Endothelial cell of umbilical vein (primary cell): ENCODE measurements around the gene KCNH5. TPM values are rescaled to one million over a fixed set of nuclear protein-coding genes. Genes with fewer than 3 reads are reported as not detected.

ENCODE experiments used
- BruUV-seq: library from RNA; stranded (reverse); fragments of 400-500 nt; replicated peaks from 2 replicates; lab custom pipeline; 2021; lab: Mats Ljungman, UMichigan
- CTCF ChIA-PET: fragments of 300-600, 350-600 bp; sonication (Branson Sonifier 250); formaldehyde crosslinking; loops from one replicate; lab custom pipeline; 2021; ENCODE audit warnings: antibody characterized with exemption, inconsistent platforms; lab: Charles Lee
- POLR2A ChIA-PET: fragments of 300-600, 350-600 bp; sonication (Branson Sonifier 250); formaldehyde crosslinking; loops from one replicate; lab custom pipeline; 2021; ENCODE audit warnings: antibody characterized with exemption, inconsistent platforms; lab: Charles Lee
- DNase-seq: peaks from one replicate; pipeline ENCODE4 v3.0.0-alpha.2; 2011; ENCODE audit warnings: low read depth, low spot score
- FAIRE-seq: peaks from 2 replicates; lab custom pipeline; 2011; peaks lifted over from hg19 to GRCh38; lab: Jason Lieb, UNC
- H2AFZ ChIP-seq: 2 replicates; pipeline ENCODE4 v1.6.0; 2012; ENCODE audit warnings: low read depth, low read length, control low read depth, inconsistent platforms
- H3K27ac ChIP-seq: 2 replicates; pipeline ENCODE4 v1.5.1; 2011; ENCODE audit warnings: low read depth, mild to moderate bottlenecking, control low read depth, low read length, moderate library complexity; ENCODE audit not compliant: insufficient read depth
- H3K27me3 ChIP-seq, 2 experiments: 2 replicates each; pipeline versions ENCODE4 v1.6.0 to v1.6.1; 2011; ENCODE audit warnings: low read length in 2 of 2, mixed read lengths in 1 of 2; ENCODE audit not compliant: control insufficient read depth in 2 of 2, insufficient read depth in 2 of 2
- H3K36me3 ChIP-seq, 2 experiments: 2 replicates in 1 of 2; 3 replicates in 1 of 2; pipeline ENCODE4 v1.5.1; 2011; ENCODE audit warnings: low read length in 2 of 2, mild to moderate bottlenecking in 1 of 2, moderate library complexity in 1 of 2; ENCODE audit not compliant: control insufficient read depth in 2 of 2, insufficient read depth in 2 of 2; ENCODE audit errors: extremely low read depth in 1 of 2
- H3K4me1 ChIP-seq: 3 replicates; pipeline ENCODE4 v1.5.1; 2011; ENCODE audit warnings: mild to moderate bottlenecking, low read length; ENCODE audit not compliant: control insufficient read depth, insufficient read depth; ENCODE audit errors: extremely low read depth
- H3K4me2 ChIP-seq: 2 replicates; pipeline ENCODE4 v1.6.1; 2011; ENCODE audit warnings: low read length, control low read depth, mixed read lengths; ENCODE audit not compliant: insufficient read depth
- H3K4me3 ChIP-seq, 3 experiments: fragments of 200-600 bp in 1 of 3; sonication (generic), shearing (Covaris generic) in 1 of 3; replicated peaks in 1 of 3; 2 replicates each; pipeline ENCODE4 v1.5.1; 2011 to 2016; ENCODE audit warnings: control low read depth in 3 of 3, low read length in 3 of 3, mild to moderate bottlenecking in 2 of 3, inconsistent platforms in 1 of 3, low read depth in 1 of 3, moderate library complexity in 1 of 3; ENCODE audit not compliant: insufficient read depth in 1 of 3
- H3K79me2 ChIP-seq: 2 replicates; pipeline ENCODE4 v1.6.0; 2012; ENCODE audit warnings: low read length, inconsistent platforms; ENCODE audit not compliant: control insufficient read depth, insufficient read depth
- H3K9ac ChIP-seq: replicated peaks from 2 replicates; pipeline ENCODE3; 2011; ENCODE audit warnings: low read length, control low read depth; ENCODE audit not compliant: insufficient read depth; ENCODE audit errors: extremely low read depth
- H3K9me1 ChIP-seq: replicated peaks from 3 replicates; pipeline ENCODE4 v1.6.0; 2011; ENCODE audit warnings: mild to moderate bottlenecking, low read length; ENCODE audit not compliant: control insufficient read depth, insufficient read depth; ENCODE audit errors: extremely low read depth
- H3K9me3 ChIP-seq: replicated peaks from 2 replicates; pipeline ENCODE4 v1.5.1; 2012; ENCODE audit warnings: low read length, inconsistent platforms; ENCODE audit not compliant: control insufficient read depth, insufficient read depth
- H4K20me1 ChIP-seq: replicated peaks from 2 replicates; pipeline ENCODE3; 2011; ENCODE audit warnings: mild to moderate bottlenecking, low read length; ENCODE audit not compliant: control insufficient read depth, insufficient read depth; ENCODE audit errors: extremely low read depth
- CTCF ChIP-seq, 2 donors: IDR thresholded peaks; 1 replicate in 1 of 2; 2 replicates in 1 of 2; pipeline ENCODE4 v1.5.1; 2011; ENCODE audit warnings: low read length in 2 of 2, mild to moderate bottlenecking in 2 of 2, moderate library complexity in 2 of 2, control low read depth in 1 of 2, inconsistent platforms in 1 of 2, low read depth in 1 of 2; ENCODE audit not compliant: insufficient read depth in 1 of 2; ENCODE audit errors: extremely low read depth in 1 of 2
- EZH2 ChIP-seq: IDR thresholded peaks from 2 replicates; pipeline ENCODE4 v1.6.1; 2012; ENCODE audit warnings: borderline replicate concordance, low read depth, mild to moderate bottlenecking, moderate library complexity, low read length, inconsistent platforms; ENCODE audit not compliant: severe bottlenecking
- FOS ChIP-seq: IDR thresholded peaks from 2 replicates; pipeline ENCODE4 v1.6.1; 2011; ENCODE audit warnings: mild to moderate bottlenecking, low read length, moderate library complexity, borderline replicate concordance; ENCODE audit not compliant: insufficient read depth
- GATA2 ChIP-seq: IDR thresholded peaks from 2 replicates; pipeline ENCODE4 v1.7.0; 2011; ENCODE audit warnings: low read depth, mild to moderate bottlenecking, moderate library complexity, mixed read lengths, low read length; ENCODE audit not compliant: insufficient read length, insufficient read depth
- JUN ChIP-seq: IDR thresholded peaks from 2 replicates; pipeline ENCODE4 v1.6.1; 2011; ENCODE audit warnings: borderline replicate concordance, low read depth; ENCODE audit not compliant: insufficient read length, insufficient read depth
- MAX ChIP-seq: IDR thresholded peaks from 2 replicates; pipeline ENCODE4 v1.6.1; 2011; ENCODE audit not compliant: insufficient read depth, insufficient read length
- MYC ChIP-seq: IDR thresholded peaks from one replicate; pipeline ENCODE4 v1.6.1; 2011; ENCODE audit warnings: mild to moderate bottlenecking, low read depth, low read length
- POLR2A ChIP-seq: IDR thresholded peaks from 2 replicates; pipeline ENCODE4 v1.6.1; 2012; ENCODE audit warnings: low read depth, mild to moderate bottlenecking, control low read depth, low read length
- POLR2AphosphoS5 ChIP-seq: IDR thresholded peaks from 2 replicates; pipeline ENCODE4 v1.6.1; 2012; ENCODE audit warnings: low read depth, mild to moderate bottlenecking, control low read depth, low read length, moderate library complexity; ENCODE audit not compliant: insufficient read depth
- dilution Hi-C: fragments of 300-500 bp; cut with MboI; formaldehyde crosslinking; loops from one replicate; pipeline ENCODE4 v1.15.0; 2019; ENCODE audit warnings: low sequenced_read_pairs; ENCODE audit not compliant: extremely low pct_ligation_motif_present
- intact Hi-C: fragments of 100-400 bp; cut with micrococcal nuclease; formaldehyde crosslinking; loops from one replicate; pipeline ENCODE4 v1.10.0; 2022
- polyA plus RNA-seq, 4 experiments: library from polyadenylated mRNA; depleted of rRNA in 3 of 4; stranded (reverse) in 3 of 4; unstranded in 1 of 4; fragments of >200 nt; gene quantifications; 2 replicates each; pipeline versions ENCODE4 v1.2.1 to v1.2.3, GENCODE V29; 2011 to 2012; ENCODE audit warnings: missing spikeins in 1 of 4
- total RNA-seq: library from RNA; stranded (reverse); gene quantifications from 2 replicates; pipeline ENCODE4 v1.2.3, GENCODE V29; 2021

Gene KCNH5
- total and polyA plus RNA-seq, 2 donors (not counting 3 experiments of a cell fraction or from before 2014, with no cell fraction given): not detected

DNA sequence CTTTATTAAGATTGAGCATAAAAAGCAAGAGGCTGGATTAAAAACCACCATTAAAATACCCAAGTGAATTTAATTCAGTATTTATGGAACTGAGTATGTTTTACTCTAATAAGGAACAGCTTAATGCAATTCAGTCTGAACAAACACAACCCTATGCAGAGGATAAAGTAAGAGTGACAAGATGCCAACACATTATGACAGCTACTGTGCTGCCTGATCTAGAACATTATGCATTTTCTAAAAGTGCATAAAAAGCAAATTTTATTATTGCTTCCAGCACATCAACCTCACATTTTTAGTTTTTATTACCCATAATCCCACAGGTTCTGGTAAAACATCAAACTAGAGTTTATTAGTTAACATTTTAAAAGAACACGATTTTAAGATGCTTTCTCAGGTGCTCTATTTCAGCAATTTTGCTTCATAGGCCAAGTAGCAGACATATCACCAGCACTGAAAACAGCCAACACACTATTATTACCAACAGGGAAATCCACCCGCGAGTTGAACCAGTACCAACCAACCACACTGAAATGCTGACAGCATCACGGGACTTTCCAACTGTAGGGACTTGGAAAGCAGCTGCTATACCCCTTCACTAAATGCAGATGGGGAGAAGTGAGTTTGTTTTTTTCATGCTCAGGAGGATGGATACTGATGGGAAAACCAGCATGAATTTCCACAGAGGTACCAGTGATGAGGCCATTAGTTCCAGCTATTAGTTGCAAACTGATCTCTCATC lies 372.1 kb downstream of the KCNH5 start:
- Histone ChIP-seq H3K36me3 (no peaks in the 10 kb centered on the region), H3K9ac (no peak overlapping the region), H3K4me2 (no peak overlapping the region), H3K27ac (no peak overlapping the region), H3K9me3 (no peaks in the 10 kb centered on the region), H3K4me3 (no peak overlapping the region), H2AFZ (no peak overlapping the region), H3K27me3 (no peaks in the 10 kb centered on the region), H3K4me1 (no peaks in the 10 kb centered on the region), H3K79me2 (no peaks in the 10 kb centered on the region), H4K20me1 (no peaks in the 10 kb centered on the region), H3K9me1 (no peaks in the 10 kb centered on the region)
- DNase-seq: no peak
- intact Hi-C loops: no loop called here
- TF ChIP-seq MAX (no peak), GATA2 (no peak), EZH2 (no peak), FOS (no peak), CTCF (IDR thresholded peaks at IDR 0.05; ENCODE audit: extremely low read depth in 1 of 2, insufficient read depth in 1 of 2, low read depth in 1 of 2, low read length in 2 of 2) (no peak), JUN (no peak), MYC (no peak), POLR2A (no peak), POLR2AphosphoS5 (no peak)
- CTCF ChIA-PET: no interaction called here
- no TSS peak for BruUV-seq
- dilution Hi-C loops: no loop called here
- FAIRE-seq: no peak
- POLR2A ChIA-PET: no interaction called here
